Naive thymus-derived CD4-positive, alpha-beta T cell (primary cell): ENCODE data around the gene COG8. TPM values are rescaled to one million over a fixed set of nuclear protein-coding genes. Genes with fewer than 3 reads are reported as not detected.

Experiments
- ATAC-seq: fragments of 150-1000 bp; cut with Tn5 transposase; 2 replicates; pipeline ENCODE4 v1.10.0; 2021; ENCODE audit warnings: mild to moderate bottlenecking, moderate library complexity
- CTCF ChIA-PET: fragments of 350-600 bp; sonication (Branson Sonifier 250); formaldehyde crosslinking; loops from one replicate; lab custom pipeline; 2021; ENCODE audit warnings: antibody characterized with exemption; lab: Charles Lee
- POLR2A ChIA-PET: fragments of 350-600 bp; sonication (Branson Sonifier 250); formaldehyde crosslinking; loops from one replicate; lab custom pipeline; 2021; ENCODE audit warnings: antibody characterized with exemption, inconsistent platforms; lab: Charles Lee
- DNase-seq, 9 donors: peaks; one replicate each; pipeline versions ENCODE4 v3.0.0 to v3.0.0-alpha.2; 2020 to 2022; ENCODE audit warnings: mixed read lengths in 1 of 9
- H3K27ac ChIP-seq: one replicate; pipeline ENCODE4 v1.7.0; 2013; ENCODE audit warnings: mild to moderate bottlenecking, low read depth, low read length, moderate library complexity
- H3K27me3 ChIP-seq, 2 donors: one replicate each; pipeline ENCODE4 v1.7.0; 2013; ENCODE audit warnings: low read length in 2 of 2, mild to moderate bottlenecking in 2 of 2, moderate library complexity in 2 of 2; ENCODE audit not compliant: control insufficient read depth in 2 of 2, insufficient read depth in 2 of 2
- H3K36me3 ChIP-seq, 3 experiments: 1 replicate in 2 of 3; 2 replicates in 1 of 3; pipeline ENCODE4 v1.7.0; 2013; ENCODE audit warnings: low read length in 3 of 3, mild to moderate bottlenecking in 3 of 3, moderate library complexity in 1 of 3; ENCODE audit not compliant: insufficient read depth in 3 of 3, control insufficient read depth in 2 of 3
- H3K4me1 ChIP-seq, 2 donors: one replicate each; pipeline ENCODE4 v1.7.0; 2013; ENCODE audit warnings: low read length in 2 of 2, mild to moderate bottlenecking in 2 of 2, moderate library complexity in 1 of 2; ENCODE audit not compliant: control insufficient read depth in 2 of 2, insufficient read depth in 2 of 2
- H3K4me3 ChIP-seq: 2 replicates; pipeline ENCODE4 v1.7.0; 2013; ENCODE audit warnings: mild to moderate bottlenecking, low read length
- H3K9me3 ChIP-seq, 3 experiments: 1 replicate in 2 of 3; 2 replicates in 1 of 3; pipeline ENCODE4 v1.7.0; 2013; ENCODE audit warnings: low read length in 3 of 3; ENCODE audit not compliant: control insufficient read depth in 2 of 3
- H3K27ac Mint-ChIP-seq, 9 donors: one replicate each; pipeline ENCODE4 v1.8.0; 2020 to 2022; ENCODE audit warnings: mixed read lengths in 9 of 9, mild to moderate bottlenecking in 8 of 9, moderate library complexity in 5 of 9, inconsistent platforms in 2 of 9
- H3K27me3 Mint-ChIP-seq, 5 donors: one replicate each; pipeline ENCODE4 v1.8.0; 2021 to 2022; ENCODE audit warnings: mixed read lengths in 5 of 5, mild to moderate bottlenecking in 1 of 5
- H3K36me3 Mint-ChIP-seq, 5 donors: one replicate each; pipeline ENCODE4 v1.8.0; 2020 to 2022; ENCODE audit warnings: mixed read lengths in 5 of 5, mild to moderate bottlenecking in 3 of 5, inconsistent platforms in 1 of 5
- H3K4me1 Mint-ChIP-seq, 7 donors: one replicate each; pipeline ENCODE4 v1.8.0; 2020 to 2022; ENCODE audit warnings: mixed read lengths in 7 of 7, mild to moderate bottlenecking in 3 of 7, inconsistent platforms in 1 of 7
- H3K4me3 Mint-ChIP-seq, 10 donors: one replicate each; pipeline ENCODE4 v1.8.0; 2020 to 2022; ENCODE audit warnings: mild to moderate bottlenecking in 10 of 10, mixed read lengths in 10 of 10, moderate library complexity in 6 of 10, inconsistent platforms in 2 of 10
- H3K9me3 Mint-ChIP-seq, 11 donors: one replicate each; pipeline ENCODE4 v1.8.0; 2020 to 2022; ENCODE audit warnings: mixed read lengths in 11 of 11, mild to moderate bottlenecking in 4 of 11, inconsistent platforms in 1 of 11, moderate library complexity in 1 of 11
- intact Hi-C, 2 donors: fragments of 100-400 bp; cut with micrococcal nuclease; formaldehyde crosslinking; loops; one replicate each; pipeline ENCODE4 v1.15.1; 2023
- polyA plus RNA-seq, 2 donors: library from polyadenylated mRNA; unstranded; fragments of 300-500 nt; fragmentation: Illumina TruSeq; gene quantifications; one replicate each; pipeline ENCODE4 v1.2.3, GENCODE V29; 2021
- total RNA-seq, 6 experiments: library from RNA in 5 of 6; stranded (reverse) in 5 of 6; gene quantifications; 1 replicate in 5 of 6; 2 replicates in 1 of 6; pipeline ENCODE4 v1.2.3 and lab custom pipeline; 2021 to 2026

COG8 gene
- total and polyA plus RNA-seq, 7 experiments from 2014 or later = 29.5 to 73.7 (median 38.7) TPM

GRCh38 chr16:69378760-69379159 is 39.4 kb upstream of the COG8 start:
- H3K27ac Mint-ChIP-seq = peak overlapping the region in 7 of 9 donors; percentile 4 to 78 (median 41)
- ATAC-seq = no peak
- H3K36me3 Mint-ChIP-seq = peaks cover under 1 to 31% (median 19%) of the 10 kb centered on the region in 5 donors
- Histone ChIP-seq H3K27me3 (no peaks in the 10 kb centered on the region), H3K36me3 (peaks cover 0 to 38% (median 4%) of the 10 kb centered on the region in 3 experiments), H3K27ac (peak overlapping the region; percentile 17), H3K9me3 (no peaks in the 10 kb centered on the region), H3K4me1 (peaks cover 0 to 6% of the 10 kb centered on the region in 2 donors), H3K4me3 (no peak overlapping the region)
- intact Hi-C loops = no loop called here
- POLR2A ChIA-PET = interaction anchor here (1.0 to 1.8 kb wide), 2 partner anchors 40 to 53 kb away, joined by 3 to 5 read pairs; no protein-coding TSS in a partner anchor
- H3K4me3 Mint-ChIP-seq = no peak overlapping the region
- DNase-seq = no peak
- CTCF ChIA-PET = interaction anchor here (0.6 kb wide), 1 partner anchor 9 kb away, joined by 3 read pairs; no protein-coding TSS in a partner anchor
- H3K27me3 Mint-ChIP-seq = no peaks in the 10 kb centered on the region
- peaks cover 13 to 42% (median 30%) of the 10 kb centered on the region in 7 donors for H3K4me1 Mint-ChIP-seq
- H3K9me3 Mint-ChIP-seq = no peaks in the 10 kb centered on the region

GRCh38 chr16:69378036-69378435 is 38.7 kb upstream of the COG8 start:
- Mint-ChIP-seq H3K27me3 (no peaks in the 10 kb centered on the region), H3K4me3 (no peak overlapping the region), H3K9me3 (no peaks in the 10 kb centered on the region), H3K27ac (peak overlapping the region in 8 of 9 donors; percentile 1 to 79 (median 73)), H3K36me3 (peaks cover 0 to 27% (median 21%) of the 10 kb centered on the region in 5 donors), H3K4me1 (peaks cover 8 to 40% (median 31%) of the 10 kb centered on the region in 7 donors)
- H3K36me3 ChIP-seq = peaks cover 0 to 33% (median 4%) of the 10 kb centered on the region in 3 experiments
- no peak overlapping the region for H3K27ac ChIP-seq
- ChIA-PET CTCF (interaction anchor here (0.6 kb wide), 1 partner anchor 10 kb away, joined by 3 read pairs; no protein-coding TSS in a partner anchor), POLR2A (interaction anchor here (1.0 to 1.8 kb wide), 2 partner anchors 40 to 52 kb away, joined by 3 to 5 read pairs; no protein-coding TSS in a partner anchor)
- ATAC-seq (no peak), DNase-seq (no peak)
- H3K27me3 ChIP-seq = no peaks in the 10 kb centered on the region
- no peak overlapping the region for H3K4me3 ChIP-seq
- intact Hi-C loops = no loop called here
- H3K4me1 ChIP-seq = peaks cover 0 to 6% of the 10 kb centered on the region in 2 donors
- H3K9me3 ChIP-seq = no peaks in the 10 kb centered on the region

- H3K27me3 Mint-ChIP-seq = no peaks in the 10 kb centered on the region
- H3K36me3 Mint-ChIP-seq = peaks cover 0 to 27% (median 15%) of the 10 kb centered on the region in 5 donors
- ATAC-seq (no peak), DNase-seq (no peak)
- H3K36me3 ChIP-seq = peaks cover 0 to 28% (median 0%) of the 10 kb centered on the region in 3 experiments
- H3K27ac ChIP-seq = no peak overlapping the region
- no peak overlapping the region for H3K4me3 Mint-ChIP-seq
- CTCF ChIA-PET = no interaction called here
- no peaks in the 10 kb centered on the region for H3K9me3 ChIP-seq
- H3K4me1 Mint-ChIP-seq = peaks cover 5 to 35% (median 25%) of the 10 kb centered on the region in 7 donors
- POLR2A ChIA-PET = no interaction called here
- no peaks in the 10 kb centered on the region for H3K4me1 ChIP-seq
- intact Hi-C loops = no loop called here
- H3K27me3 ChIP-seq = no peaks in the 10 kb centered on the region
- no peak overlapping the region for H3K4me3 ChIP-seq
- no peaks in the 10 kb centered on the region for H3K9me3 Mint-ChIP-seq
- peak overlapping the region in 2 of 9 donors; percentile 9 to 37 for H3K27ac Mint-ChIP-seq
Observed at GRCh38 chr16:69376393-69377059, 37.2 kb upstream of the COG8 start.

GRCh38 chr16:69373019-69373418 is 33.7 kb upstream of the COG8 start:
- peaks cover 6 to 26% (median 22%) of the 10 kb centered on the region in 7 donors for H3K4me1 Mint-ChIP-seq
- H3K27ac Mint-ChIP-seq = no peak overlapping the region
- H3K9me3 ChIP-seq = no peaks in the 10 kb centered on the region
- ChIA-PET POLR2A (no interaction called here), CTCF (no interaction called here)
- H3K27ac ChIP-seq = no peak overlapping the region
- DNase-seq = no peak
- intact Hi-C loops = no loop called here
- no peak overlapping the region for H3K4me3 Mint-ChIP-seq
- no peak overlapping the region for H3K4me3 ChIP-seq
- ATAC-seq = no peak
- no peaks in the 10 kb centered on the region for H3K27me3 ChIP-seq
- peaks cover 12 to 50% (median 30%) of the 10 kb centered on the region in 5 donors for H3K36me3 Mint-ChIP-seq
- no peaks in the 10 kb centered on the region for H3K27me3 Mint-ChIP-seq
- H3K36me3 ChIP-seq = peaks cover 0 to 37% (median 7%) of the 10 kb centered on the region in 3 experiments
- no peaks in the 10 kb centered on the region for H3K4me1 ChIP-seq
- H3K9me3 Mint-ChIP-seq = no peaks in the 10 kb centered on the region

- Histone ChIP-seq H3K27me3 (no peaks in the 10 kb centered on the region), H3K9me3 (no peaks in the 10 kb centered on the region), H3K4me3 (no peak overlapping the region), H3K4me1 (no peaks in the 10 kb centered on the region), H3K36me3 (peaks cover 0 to 50% (median 11%) of the 10 kb centered on the region in 3 experiments), H3K27ac (no peak overlapping the region)
- Mint-ChIP-seq H3K27me3 (no peaks in the 10 kb centered on the region), H3K9me3 (no peaks in the 10 kb centered on the region), H3K4me1 (peaks cover 3 to 23% (median 15%) of the 10 kb centered on the region in 7 donors), H3K4me3 (peak overlapping the region in 1 of 10 donors; percentile 59), H3K27ac (peak overlapping the region in 2 of 9 donors; percentile 16 to 58), H3K36me3 (peaks cover 18 to 54% (median 30%) of the 10 kb centered on the region in 5 donors)
- ChIA-PET CTCF (no interaction called here), POLR2A (no interaction called here)
- no peak for ATAC-seq
- intact Hi-C loops = no loop called here
- DNase-seq = no peak
Observed at GRCh38 chr16:69371564-69371963, 32.2 kb upstream of the COG8 start.

- ChIA-PET POLR2A (interaction anchor here (0.7 kb wide), 1 partner anchor 13 kb away, joined by 3 read pairs; no protein-coding TSS in a partner anchor), CTCF (no interaction called here)
- no peak overlapping the region for H3K4me3 ChIP-seq
- Mint-ChIP-seq H3K27me3 (no peaks in the 10 kb centered on the region), H3K36me3 (peaks cover 29 to 62% (median 35%) of the 10 kb centered on the region in 5 donors), H3K4me3 (no peak overlapping the region), H3K27ac (peak overlapping the region in 1 of 9 donors; percentile 82), H3K9me3 (no peaks in the 10 kb centered on the region), H3K4me1 (peaks cover 3 to 29% (median 22%) of the 10 kb centered on the region in 7 donors)
- H3K27me3 ChIP-seq = no peaks in the 10 kb centered on the region
- ATAC-seq (no peak), DNase-seq (no peak)
- intact Hi-C loops = no loop called here
- peaks cover 8 to 75% (median 20%) of the 10 kb centered on the region in 3 experiments for H3K36me3 ChIP-seq
- no peaks in the 10 kb centered on the region for H3K4me1 ChIP-seq
- H3K27ac ChIP-seq = no peak overlapping the region
- no peaks in the 10 kb centered on the region for H3K9me3 ChIP-seq
Observed at GRCh38 chr16:69368866-69369265, 29.5 kb upstream of the COG8 start.
